ENCODE measurements around the gene PPFIA3.
A peak's percentile ranks its signal among the peaks of the same experiment; 100 is the strongest.
"Not testable (repeated sequence)": the region's sequence is repeated elsewhere in the genome, so short reads cannot be mapped to it uniquely, and the experiment has no call there.

PPFIA3 gene

GRCh38 chr19:49150106-49150943 is 31.0 kb downstream of the PPFIA3 start:
- DNase-seq (ENCODE audit: low read depth), result no peak

DNA sequence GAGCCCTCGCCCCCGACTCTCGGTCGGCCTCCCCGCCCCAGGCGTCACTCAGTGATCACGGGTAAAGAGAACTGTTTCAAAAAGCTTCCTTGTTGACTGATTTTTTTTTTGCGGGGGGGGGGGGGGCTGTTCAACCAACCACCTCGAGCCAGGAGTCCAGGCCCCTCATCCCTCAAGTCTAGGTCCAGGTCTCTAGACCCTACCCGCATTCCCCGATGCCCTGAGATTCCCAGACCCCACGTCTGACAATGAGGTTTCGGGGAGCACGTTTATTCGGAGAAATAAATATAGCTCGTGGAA is 31.6 kb downstream of the PPFIA3 start:
- no peak for DNase-seq (ENCODE audit: low read depth)

- no peak for DNase-seq (ENCODE audit: low read depth)
Observed at GRCh38 chr19:49151267-49152118, 32.1 kb downstream of the PPFIA3 start.

- DNase-seq (ENCODE audit: low read depth), result no peak
Observed at GRCh38 chr19:49152119-49152550, 32.8 kb downstream of the PPFIA3 start.

- DNase-seq (ENCODE audit: low read depth), result no peak
Observed at GRCh38 chr19:49153167-49153809, 33.9 kb downstream of the PPFIA3 start.

- no peak for DNase-seq (ENCODE audit: low read depth)
Observed at GRCh38 chr19:49154279-49154678, 34.9 kb downstream of the PPFIA3 start.

GRCh38 chr19:49155005-49155819 is 35.9 kb downstream of the PPFIA3 start, which contains the start of gene HRC:
Gene HRC, minus strand, starts transcription at chr19:49155396. Its CDS starts 159 bp downstream, at chr19:49155237.
- DNase-seq (ENCODE audit: low read depth), result no peak

DNA sequence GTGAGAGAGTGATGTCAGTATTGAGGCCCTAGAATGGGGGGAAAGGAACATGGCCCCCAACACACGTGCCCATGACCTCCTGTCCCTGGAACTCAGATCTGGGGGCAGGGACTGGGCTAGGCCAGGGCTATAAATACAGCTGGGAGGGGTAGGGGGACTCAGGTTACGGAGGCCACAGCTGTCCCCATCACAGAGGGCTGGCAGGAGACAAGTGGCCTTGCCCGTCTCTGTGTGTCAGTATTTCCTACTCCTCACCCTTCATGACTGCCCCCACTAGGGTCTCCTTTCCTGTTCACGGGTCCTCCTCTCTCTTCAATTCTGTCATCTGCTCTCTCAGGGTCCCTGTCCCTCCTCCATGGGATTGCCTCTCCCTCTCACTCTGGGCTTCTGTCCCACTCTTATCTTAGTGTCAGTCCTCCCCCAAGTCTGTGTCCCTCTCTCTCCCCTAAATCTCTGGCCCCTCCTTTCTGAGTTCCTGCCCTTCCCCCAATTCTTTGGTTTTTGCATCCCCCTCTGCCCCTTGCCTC is 36.5 kb downstream of the PPFIA3 start:
- DNase-seq (ENCODE audit: low read depth), result no peak

DNA sequence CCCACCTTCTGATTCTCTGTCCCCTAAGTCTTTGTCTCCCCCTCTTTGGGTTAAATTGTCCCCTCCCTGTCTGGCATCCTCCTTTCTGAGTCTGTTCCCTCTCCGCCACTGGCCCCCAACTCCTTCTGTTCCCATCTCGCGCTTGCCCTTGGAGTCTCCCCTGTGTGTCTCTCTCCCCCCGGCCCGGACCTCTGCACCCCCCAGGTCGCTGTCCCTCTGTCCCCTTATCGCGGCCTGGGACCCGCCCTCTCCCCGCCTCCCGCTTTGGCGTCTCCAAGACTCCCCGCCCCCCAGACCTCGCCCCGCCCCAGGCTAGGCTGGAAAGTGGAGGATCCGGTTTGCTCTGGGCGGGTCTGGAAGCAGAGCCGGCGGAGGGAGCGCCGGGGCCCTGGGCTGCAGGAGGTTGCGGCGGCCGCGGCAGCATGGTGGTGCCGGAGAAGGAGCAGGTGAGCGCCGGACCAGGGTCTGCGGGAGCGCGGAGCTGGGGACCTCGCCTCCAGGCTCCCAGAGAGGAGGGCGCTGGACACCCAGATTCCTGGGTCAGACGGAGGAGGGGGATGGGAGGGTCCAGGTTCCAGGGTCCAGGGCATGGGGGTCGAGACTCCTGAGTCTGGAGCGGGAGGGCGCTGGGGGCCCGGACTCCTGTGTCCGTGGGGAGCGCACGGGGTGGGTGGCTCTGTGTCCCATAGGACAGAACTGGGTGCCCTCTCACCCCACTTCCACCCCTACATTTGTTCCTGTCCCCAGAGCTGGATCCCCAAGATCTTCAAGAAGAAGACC is 38.3 kb downstream of the PPFIA3 start, which contains the start of gene TRPM4:
Gene TRPM4 (plus strand): TSS at position 348 of the 780 bp plus-strand sequence. CDS start 75 bp downstream, at position 423.
- peak; percentile 48 for DNase-seq (ENCODE audit: low read depth)

DNA sequence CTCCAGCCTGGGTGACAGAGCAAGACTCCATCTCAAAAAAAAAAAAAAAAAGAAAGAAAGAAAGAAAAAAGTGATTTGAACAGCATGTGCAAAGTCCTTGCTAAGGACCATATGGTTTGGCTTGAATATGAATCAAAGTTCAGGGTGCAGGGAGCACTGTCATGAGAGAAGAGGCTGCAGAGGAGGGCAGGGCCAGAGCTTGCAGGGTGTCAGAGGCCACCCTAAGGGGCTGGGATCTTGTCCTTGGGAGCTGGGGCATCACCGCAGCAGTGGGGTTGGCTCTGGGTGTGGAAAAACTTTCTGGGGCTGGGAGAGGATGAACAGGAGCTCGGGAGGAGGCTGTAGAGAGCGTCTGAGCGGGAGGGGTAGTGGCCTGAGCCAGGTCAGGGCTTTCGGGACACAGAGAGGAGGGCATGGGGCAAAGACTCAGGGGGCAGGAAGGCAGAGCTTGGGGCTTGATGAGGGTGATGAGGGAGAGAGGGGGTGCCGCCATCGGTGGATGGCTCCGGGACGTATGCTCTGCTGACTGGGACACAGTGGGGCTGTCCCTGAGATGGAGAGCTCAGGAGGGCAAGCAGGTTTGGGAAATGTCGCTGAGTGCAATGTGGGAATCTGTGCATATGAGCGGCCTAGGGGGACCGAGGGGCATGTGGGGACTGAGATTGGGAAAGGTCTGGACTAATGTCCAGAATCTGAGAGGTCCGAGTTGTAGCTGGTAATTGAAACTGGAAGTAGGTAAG is 41.3 kb downstream of the PPFIA3 start:
- DNase-seq (ENCODE audit: low read depth), result no peak

DNA sequence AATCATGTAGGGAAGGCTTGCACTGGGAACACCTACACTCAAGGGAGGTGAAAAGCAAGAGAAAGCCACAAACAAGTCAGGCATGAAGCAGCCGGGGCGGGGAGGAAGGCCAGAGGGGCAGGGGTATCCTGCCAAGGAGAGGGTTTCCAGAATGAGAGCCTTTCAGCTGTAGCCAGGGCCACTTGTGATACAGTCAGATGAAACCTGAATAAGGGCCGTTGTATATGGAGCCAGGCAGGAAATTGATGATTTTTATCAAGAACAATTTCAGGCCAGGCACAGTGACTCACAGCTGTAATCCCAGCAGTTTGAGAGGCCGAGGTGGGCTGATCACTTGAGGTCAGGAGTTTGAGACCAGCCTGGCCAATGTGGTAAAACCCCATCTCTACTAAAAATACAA is 42.6 kb downstream of the PPFIA3 start:
- DNase-seq (ENCODE audit: low read depth), result no peak

DNA sequence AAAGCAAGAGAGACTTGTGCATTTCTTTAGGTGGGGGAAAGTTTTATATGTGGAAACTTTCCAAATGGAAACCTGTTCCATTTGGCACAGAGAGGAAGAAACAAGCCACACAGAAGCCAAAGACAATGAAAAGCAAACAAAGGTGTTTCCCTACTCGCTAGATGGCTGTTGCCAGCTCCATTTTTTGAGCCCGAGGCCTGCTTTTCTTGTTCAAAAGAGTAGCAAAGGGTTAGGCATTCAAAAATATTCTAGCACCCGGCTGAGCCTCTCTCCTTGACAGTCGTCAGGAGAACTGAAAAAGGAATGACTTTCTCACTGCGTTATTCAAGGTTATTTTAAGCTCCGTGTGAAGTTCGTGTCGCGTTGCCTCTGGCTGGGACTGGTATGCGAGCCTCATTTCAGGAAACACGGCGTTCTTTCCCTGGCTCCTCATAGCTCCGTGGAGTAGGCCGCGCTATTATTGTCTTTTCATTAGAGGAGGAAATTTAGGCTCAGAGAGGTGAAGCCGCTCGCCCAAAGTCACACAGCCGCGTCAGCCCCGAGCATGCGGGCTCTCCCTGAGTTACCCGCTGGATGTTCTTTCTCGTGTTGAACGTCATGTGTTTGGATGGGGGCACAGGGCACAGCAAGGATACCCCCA is 45.9 kb downstream of the PPFIA3 start:
- DNase-seq (ENCODE audit: low read depth), result no peak

DNA sequence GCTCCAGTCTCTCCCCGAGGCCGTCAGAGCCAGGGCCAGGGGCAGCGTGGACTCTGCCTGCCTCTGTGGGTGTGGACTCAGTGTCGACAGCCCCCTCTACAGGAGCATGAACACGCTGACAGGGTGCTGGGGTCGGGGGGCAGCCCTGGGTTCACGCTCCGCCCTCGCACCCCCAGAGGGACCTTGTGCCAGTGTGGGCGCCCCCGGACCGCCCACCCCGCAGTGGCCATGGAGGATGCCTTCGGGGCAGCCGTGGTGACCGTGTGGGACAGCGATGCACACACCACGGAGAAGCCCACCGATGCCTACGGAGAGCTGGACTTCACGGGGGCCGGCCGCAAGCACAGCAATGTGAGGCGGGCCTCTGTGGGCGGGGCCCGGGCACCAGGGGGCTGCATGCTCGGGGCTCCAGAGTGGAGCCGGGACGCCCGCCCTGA is 46.5 kb downstream of the PPFIA3 start:
- no peak for DNase-seq (ENCODE audit: low read depth)

DNA sequence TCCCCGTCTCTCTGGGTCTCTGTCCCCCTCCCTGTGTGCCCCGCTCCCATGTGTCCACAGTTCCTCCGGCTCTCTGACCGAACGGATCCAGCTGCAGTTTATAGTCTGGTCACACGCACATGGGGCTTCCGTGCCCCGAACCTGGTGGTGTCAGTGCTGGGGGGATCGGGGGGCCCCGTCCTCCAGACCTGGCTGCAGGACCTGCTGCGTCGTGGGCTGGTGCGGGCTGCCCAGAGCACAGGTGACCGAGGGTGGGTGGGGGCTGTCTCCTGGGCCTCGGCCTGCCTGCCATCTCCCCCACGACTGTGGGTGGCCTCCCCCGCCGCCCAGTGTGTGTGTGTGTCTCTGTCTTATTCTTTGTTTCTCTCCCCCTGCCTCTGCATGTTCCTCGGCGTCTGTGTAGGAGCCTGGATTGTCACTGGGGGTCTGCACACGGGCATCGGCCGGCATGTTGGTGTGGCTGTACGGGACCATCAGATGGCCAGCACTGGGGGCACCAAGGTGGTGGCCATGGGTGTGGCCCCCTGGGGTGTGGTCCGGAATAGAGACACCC is 48.6 kb downstream of the PPFIA3 start:
- DNase-seq (ENCODE audit: low read depth), result no peak

GRCh38 chr19:49168421-49168820 is 49.1 kb downstream of the PPFIA3 start:
- DNase-seq (ENCODE audit: low read depth), result no peak

DNA sequence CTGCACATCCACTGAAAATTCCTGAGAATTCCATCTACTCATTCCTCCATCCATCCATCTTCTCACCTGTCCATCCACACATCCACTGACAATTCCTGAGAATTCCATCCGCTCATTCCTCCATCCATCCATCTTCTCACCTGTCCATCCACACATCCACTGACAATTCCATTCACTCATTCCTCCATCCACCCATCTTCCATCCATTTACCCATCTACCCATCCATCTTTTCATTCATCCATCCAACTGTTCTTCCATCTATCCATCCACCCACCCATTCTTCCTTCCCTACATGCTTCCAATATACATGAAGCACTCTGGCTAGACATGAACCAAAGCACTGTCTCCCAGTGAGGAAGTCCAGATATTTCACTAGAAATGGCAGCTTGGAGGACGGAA is 53.9 kb downstream of the PPFIA3 start:
- DNase-seq (ENCODE audit: low read depth), result no peak

GRCh38 chr19:49180659-49181058 is 61.3 kb downstream of the PPFIA3 start:
- DNase-seq (ENCODE audit: low read depth), result no peak

DNA sequence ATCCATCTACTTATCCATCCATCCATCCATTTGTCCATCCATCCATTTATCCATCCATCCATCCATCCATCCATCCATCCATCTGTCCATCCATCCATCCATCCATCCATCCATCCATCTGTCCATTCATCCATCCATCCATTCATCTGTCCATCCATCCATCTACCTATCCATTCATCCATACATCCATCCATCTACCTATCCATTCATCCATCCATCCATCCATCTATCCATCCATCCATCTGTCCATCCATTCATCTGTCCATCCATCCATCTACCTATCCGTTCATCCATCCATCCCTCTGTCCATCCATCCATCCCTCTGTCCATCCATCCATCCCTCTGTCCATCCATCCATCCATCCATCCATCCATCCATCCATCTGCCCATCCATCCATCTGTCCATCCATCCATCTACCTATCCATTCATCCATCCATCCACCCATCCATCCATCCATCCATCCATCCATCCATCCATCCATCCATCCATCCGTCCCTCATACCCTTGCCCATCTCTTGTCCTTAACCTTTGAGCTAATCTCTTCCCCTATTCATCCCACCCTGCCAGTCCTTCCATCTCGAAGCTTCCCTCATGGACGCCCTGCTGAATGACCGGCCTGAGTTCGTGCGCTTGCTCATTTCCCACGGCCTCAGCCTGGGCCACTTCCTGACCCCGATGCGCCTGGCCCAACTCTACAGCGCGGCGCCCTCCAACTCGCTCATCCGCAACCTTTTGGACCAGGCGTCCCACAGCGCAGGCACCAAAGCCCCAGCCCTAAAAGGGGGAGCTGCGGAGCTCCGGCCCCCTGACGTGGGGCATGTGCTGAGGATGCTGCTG is 62.9 kb downstream of the PPFIA3 start:
- DNase-seq (ENCODE audit: low read depth), result not testable (repeated sequence)

Data from activated T-cell treated with anti-CD3 and anti-CD28 coated beads for 24 hours (primary cell).